ENCODE data around the gene LAMB4.

LAMB4 gene, protein sequence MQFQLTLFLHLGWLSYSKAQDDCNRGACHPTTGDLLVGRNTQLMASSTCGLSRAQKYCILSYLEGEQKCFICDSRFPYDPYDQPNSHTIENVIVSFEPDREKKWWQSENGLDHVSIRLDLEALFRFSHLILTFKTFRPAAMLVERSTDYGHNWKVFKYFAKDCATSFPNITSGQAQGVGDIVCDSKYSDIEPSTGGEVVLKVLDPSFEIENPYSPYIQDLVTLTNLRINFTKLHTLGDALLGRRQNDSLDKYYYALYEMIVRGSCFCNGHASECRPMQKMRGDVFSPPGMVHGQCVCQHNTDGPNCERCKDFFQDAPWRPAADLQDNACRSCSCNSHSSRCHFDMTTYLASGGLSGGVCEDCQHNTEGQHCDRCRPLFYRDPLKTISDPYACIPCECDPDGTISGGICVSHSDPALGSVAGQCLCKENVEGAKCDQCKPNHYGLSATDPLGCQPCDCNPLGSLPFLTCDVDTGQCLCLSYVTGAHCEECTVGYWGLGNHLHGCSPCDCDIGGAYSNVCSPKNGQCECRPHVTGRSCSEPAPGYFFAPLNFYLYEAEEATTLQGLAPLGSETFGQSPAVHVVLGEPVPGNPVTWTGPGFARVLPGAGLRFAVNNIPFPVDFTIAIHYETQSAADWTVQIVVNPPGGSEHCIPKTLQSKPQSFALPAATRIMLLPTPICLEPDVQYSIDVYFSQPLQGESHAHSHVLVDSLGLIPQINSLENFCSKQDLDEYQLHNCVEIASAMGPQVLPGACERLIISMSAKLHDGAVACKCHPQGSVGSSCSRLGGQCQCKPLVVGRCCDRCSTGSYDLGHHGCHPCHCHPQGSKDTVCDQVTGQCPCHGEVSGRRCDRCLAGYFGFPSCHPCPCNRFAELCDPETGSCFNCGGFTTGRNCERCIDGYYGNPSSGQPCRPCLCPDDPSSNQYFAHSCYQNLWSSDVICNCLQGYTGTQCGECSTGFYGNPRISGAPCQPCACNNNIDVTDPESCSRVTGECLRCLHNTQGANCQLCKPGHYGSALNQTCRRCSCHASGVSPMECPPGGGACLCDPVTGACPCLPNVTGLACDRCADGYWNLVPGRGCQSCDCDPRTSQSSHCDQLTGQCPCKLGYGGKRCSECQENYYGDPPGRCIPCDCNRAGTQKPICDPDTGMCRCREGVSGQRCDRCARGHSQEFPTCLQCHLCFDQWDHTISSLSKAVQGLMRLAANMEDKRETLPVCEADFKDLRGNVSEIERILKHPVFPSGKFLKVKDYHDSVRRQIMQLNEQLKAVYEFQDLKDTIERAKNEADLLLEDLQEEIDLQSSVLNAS (N-terminal part only)

DNA sequence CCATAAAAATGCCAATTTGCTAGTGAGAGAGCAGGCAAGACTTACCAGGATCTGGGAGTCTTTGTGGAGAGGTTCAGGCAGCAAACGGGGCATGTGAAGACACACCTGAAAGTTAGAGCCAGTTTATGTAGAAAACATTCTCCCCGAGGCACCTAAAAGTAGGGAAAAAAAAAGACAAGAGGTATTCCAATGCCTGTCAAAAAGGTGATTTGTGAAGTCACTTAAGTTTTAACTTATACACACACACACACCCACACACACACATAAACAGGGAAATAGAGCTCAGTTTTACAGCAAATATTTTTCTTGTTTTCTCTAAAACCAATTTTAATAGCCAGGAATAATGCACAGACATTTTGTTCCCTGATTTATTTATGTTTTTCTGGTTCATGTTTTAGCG is at the start of gene LAMB4:
TSS of gene LAMB4 (minus strand) at position 101 of the 400 bp plus-strand sequence. CDS start 7,197 bp downstream, outside the sequence.
- DNase-seq, result no peak

DNA sequence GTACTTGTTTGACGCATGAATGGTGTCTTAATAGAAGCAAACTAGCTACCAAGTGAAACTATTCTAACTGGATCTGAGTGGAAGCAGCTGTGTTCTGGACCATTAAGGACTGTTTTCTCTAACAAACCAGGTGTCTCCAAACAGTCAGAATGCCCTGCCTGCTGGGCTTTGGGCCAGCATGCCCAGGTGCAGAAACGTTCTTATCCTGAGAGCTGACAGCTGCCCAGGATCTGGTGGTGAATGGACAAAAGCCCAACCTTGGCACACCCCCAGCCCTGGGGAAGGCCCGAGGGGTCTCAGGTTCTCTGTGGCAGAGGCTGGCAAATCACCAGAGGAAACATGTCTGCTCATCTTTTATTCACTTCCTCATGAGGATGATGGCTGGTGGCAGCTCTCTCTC is 48.2 kb upstream of the LAMB4 start:
- DNase-seq, result no peak

DNA sequence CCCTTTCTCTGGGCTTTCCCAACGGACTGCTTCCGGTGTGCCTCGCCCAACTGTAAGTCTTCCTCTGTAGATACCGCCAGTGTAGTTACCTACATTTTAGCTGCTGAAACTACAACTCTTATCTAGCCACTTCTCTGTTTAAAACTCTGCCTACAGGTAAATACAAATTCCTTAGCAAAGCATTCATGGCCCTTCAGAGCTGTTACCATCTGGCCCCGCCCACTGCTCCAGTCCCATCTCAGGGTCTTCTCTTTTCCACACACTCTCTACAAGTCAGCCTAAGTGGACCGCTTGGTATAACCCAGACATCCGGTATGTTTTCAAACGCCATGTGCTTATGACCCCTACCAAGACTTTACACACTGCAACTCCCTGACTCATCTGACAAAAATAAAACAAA is 41.0 kb upstream of the LAMB4 start:
- DNase-seq, result no peak

DNA sequence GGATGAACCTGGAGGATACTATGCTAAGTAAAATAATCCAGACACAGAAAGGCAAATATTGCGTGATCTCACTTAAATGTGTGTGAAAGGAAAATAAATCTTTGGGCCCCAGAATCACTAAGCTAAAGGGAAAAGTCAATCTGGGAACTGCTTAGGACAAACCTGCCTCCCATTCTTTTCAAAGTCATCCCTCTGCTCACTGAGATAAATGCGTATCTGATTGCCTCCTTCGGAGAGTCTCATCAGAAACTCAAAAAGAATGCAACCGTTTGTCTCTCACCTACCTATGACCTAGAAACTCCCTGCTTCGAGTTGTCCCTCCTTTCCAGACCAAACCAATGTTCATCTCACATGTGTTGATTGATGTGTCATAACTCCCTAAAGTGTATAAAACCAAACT is 40.1 kb upstream of the LAMB4 start:
- no peak for DNase-seq

DNA sequence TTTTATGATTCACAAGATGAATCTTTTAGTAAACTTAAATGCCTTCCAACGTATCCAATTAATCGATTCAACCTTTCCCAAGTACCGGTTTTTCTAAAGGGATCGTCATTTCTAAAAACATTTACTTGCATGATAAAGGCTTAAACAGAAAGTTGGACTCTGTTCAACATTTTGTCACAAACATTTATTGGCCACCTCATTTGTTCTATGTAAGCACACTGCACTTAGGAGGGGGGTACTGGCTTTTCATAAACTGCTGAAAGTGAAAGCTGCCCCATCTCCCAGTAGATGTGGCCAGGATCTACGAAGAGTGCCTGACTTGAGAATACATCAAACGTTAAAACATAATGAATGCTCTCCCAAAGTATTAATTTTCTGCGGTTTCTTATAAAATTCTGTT is 37.3 kb upstream of the LAMB4 start:
- no peak for DNase-seq

DNA sequence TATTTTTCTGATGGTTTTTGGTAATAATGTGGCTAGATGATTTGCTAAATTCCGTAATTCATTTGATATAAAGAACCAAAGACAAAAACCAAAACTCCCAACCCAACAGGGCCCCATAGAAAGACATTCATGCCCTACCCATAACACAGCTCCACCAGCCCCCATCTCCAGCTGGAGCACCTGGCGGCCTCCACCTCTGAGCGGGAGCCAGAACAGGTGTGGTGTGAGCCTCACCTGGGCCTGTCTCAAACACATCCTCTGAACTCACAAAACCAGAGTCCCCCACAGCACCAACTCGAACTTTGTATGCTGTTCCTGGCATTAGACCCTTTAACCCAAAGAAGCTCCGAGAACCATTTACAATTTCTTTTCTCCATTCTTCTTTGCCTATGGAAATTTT is 36.5 kb upstream of the LAMB4 start:
- DNase-seq, result no peak

DNA sequence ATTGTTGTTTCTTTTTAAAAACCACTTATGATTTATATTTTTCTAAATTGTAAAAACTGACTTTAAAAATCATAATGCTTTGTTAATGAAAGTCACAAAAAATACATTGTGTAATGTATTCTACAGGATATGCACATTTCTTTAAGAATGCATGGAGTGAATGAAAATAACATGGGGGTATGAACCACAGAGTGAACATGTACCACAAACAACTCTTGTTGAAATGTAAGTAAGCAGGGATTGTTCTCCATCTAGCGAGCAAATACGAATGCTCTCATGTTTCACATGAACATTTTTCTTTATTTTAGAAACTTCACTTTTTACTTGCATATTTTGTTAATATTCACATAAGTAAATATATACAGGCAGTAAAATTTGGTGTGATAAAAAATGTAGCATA is 35.6 kb upstream of the LAMB4 start:
- DNase-seq, result no peak

DNA sequence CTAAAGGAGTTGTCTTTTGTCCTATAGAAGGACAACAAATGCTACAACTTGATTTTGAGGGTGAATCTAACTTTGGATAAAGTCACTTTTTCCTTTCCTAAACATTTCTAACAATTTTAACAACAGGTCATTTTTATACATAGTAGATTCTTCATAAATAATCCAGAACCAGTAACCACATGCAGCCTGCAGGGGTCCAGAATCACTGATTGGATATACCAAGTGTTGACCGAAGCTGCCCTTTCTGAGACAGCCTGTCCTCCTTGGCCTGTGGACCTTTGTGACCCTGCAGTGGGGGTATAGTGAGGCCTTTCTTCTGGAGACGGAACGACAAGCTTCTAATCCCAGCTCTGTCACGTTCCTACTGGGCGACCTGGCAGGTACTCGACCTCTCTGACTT is 34.8 kb upstream of the LAMB4 start:
- no peak for DNase-seq

DNA sequence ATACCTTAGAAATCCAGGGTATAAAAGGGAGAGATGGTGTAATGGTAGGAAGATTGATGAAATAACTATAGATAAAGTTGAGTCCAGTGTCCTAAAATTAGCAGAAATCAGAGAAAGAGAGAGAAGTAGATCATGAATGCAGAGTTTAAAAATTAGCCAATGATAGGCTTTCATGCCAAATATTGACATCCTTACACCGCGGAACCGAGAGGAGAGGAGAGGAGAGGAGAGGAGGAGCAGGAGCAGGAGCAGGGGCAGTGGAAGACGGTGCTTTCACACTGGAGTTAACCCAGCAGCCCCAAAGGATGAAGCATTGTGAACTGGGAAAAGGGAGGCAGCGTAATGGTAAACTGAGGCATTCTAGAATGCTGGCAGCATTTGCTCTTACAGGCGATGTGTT is 34.2 kb upstream of the LAMB4 start:
- DNase-seq, result no peak

DNA sequence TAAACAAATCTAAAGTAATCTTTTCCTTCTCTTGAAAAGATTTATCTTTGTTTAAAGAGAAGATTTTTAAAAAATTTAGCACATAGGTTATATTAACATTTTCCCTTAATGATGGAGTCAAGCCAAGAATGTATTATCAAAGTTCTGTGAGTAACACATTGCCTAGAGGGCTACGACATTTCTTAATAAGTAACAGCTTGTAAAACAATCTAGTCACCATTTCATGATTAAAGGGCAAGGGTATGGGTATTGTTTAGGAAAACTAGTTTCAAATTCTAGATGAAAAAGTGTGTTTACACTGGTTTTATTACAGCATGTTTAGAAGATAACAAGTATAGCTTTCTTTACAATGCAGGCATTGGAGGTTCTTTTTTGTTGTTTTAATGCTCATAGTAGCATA is 28.6 kb upstream of the LAMB4 start:
- no peak for DNase-seq

DNA sequence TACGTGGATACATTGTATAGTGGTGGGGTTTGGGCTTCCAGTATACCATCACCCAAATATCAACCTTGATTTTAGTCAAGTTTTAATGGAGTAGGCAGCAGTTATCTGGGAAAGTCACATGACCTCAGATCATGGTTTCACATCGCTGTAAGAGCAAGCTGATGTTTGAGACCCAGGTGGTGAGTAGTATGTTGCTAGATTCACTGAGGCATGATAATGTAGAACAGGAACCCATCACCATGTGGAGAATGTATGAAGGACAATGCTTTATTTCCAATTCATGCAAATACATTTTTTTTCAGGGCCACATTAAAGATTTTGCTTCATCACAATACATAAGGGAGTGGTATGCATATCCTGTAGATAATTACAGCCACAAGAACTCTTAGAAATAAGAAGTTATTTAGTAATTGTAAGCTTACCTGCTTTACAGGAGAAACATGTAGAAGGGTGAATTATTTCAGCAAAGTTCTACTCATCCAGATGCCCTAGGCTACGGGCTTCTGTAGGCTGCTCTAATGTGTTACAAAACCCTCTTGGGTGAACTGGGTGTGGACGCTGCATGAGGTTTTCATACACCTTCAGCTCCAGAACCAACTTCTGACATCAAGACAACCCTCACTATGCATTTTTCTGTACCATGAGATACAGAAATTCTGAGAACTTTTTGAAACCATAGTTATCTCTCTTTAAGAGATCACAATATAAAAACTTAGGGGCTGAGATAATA is 27.6 kb upstream of the LAMB4 start:
- DNase-seq, result no peak

DNA sequence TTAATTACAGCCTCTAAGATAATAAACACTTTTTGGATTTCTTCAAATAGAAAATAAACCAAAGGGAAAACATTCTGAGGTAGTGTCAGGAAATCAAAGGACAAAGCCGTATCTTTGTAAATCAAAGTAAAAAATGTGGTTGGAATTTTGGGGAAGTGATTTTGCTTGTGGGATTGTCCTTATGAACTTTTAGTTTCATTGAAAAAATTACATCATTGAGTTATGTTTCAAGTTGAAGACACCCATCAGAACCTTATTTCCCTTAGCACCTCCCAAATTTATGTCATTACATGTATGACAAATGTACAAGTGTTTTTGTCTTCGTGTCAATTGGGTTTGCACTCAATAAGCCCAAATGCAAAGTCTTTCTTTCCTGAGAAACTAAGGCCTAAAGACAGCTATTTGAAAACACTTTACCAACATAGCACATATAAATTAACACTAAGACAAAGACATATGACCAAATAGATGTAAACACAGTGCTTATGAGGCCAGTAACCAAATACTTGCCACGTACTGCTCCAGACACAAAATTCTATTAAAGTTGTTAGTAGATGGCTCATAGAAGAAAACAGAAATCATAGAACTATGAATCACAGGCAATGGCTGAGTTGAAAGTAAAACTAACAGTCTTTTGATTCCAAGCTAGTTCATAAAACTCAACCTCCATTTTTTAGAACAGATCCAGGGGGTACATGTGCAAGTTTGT is 26.9 kb upstream of the LAMB4 start:
- peak; percentile 57 for DNase-seq

DNA sequence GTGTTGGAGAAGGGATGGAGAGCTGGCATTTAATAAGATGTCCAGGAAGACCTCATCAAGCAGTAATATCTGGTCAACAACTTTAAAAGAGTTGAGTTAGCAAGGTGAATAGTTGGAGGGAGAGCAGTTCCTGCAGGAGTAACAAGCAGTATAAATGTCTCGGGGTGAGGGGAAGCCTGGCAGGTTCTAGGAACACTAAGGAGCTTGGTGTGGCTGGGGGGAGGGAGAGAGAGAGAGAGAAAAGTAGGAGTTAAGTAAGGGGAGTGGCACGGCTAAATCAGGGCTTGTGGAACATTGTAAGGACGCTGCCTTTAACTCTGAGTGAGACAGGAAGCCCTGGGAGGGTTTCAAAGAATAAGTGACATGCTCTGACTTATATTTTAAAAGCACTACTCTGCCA is 22.0 kb upstream of the LAMB4 start:
- DNase-seq, result no peak

DNA sequence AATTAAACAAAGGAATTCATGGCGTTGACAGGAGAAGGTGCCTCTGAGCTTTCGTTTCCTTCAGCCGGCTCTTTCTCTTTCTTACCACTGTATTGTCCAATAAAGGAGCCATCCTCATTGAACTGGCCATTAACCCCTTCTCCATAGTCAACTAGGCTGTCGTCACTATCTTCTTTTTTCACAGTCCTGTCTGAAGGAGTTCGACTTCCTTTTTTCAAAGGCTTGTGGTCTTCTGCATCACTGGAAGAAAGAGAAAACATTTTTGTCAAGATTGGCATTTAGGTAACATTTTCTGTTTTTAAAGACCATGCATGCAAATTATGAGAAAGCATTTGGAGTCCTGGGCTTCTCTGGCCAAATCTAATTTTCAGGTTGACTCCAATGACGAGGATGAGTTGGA is 19.7 kb upstream of the LAMB4 start:
- peak; percentile 17 for DNase-seq

DNA sequence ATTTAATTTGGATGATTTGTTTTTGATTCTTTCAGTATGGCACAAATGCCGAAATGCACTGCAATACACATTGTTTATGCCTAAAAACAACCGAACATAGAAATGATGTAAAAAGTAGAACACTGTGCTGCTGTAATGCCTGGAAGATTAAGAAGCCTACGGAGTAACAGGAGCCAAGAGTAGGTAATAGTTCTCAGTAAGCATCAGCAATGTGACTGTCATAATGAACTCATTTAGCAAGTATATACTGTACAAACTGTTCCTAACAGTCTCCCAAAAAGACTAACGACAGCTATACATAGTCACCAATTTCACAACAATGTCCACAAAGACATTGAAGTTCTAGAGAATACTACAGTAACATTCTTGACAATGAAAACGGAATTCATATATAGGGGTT is 19.0 kb upstream of the LAMB4 start:
- DNase-seq, result no peak

DNA sequence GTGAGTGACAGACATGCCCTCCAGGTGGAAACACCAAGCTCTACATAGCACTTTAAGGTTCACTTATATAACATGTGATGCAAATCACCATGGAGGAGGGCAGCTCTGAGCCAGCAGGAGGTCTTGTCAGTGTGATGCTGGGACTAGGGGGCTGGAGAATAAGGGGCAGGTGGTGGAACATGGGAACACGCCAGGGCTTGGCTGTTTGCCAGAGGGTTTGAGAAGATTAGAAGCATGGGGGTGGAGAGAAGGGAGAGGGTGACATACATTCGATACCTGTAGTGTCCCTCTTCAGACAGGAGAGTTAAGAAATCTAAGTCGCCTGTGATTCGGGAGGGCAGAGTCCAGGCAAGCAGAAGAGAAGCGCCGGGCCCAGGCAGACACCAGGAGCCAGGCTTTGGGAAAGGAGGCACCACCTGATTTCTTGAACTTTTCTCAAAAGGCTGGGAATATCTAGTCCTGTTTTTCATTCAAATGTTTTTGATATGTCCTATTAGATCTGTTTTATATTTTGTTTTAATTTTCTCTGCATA is 16.9 kb upstream of the LAMB4 start:
- no peak for DNase-seq

DNA sequence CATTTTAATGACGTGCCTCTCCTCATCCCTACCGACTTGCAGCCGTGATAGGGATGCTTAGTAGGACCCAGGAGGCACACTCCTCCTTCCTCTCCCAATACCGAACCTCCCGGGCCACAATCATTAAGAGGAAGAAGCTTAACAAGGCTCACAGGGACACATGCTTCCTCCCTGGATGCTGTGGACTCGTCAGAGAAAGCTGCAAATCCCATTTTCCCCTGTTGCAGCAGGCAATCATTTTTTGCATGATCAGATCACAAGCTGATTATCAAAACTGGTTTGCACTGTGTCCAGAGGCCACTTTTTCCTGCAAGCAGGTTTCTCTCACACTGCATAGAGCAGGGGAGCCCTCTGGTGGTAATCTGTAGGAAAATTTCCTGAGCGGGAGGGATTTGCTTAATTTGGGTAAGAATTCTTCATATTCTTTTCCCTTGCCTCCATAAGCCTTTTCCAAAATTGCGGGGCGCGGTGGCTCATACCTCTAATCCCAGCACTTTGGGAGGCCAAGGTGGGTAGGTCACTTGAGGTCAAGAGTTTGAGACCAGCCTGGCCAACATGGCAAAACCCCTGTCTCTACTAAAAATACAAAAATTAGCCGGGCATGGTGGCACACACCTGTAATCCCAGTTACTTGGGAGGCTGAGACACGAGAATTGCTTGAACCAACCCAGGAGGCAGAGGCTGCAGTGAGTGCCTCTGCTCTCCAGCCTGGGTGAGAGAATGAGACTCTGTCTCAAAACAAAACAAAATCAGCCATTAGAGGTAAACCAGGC is 16.1 kb upstream of the LAMB4 start:
- peak; percentile 35 for DNase-seq

DNA sequence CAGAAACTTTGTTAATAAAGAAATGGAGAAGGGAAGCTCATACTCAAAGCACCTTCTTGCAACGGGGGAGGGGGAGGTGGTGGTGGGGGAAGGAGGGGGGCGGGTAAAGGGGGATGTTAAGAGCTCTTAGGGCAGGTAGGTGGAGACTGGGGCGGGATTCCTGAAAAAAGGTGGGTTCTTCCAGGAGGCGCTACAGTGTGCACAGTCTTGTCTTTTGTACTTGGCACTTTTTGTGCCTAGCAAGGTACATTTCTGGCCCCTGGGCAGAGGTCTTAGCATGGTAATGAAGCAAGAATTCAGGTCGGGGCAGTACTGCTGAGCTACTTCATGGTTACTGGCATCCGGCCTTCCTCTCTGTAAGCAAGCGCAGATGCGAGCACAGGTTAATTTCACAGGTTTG is 15.2 kb upstream of the LAMB4 start:
- DNase-seq, result no peak

DNA sequence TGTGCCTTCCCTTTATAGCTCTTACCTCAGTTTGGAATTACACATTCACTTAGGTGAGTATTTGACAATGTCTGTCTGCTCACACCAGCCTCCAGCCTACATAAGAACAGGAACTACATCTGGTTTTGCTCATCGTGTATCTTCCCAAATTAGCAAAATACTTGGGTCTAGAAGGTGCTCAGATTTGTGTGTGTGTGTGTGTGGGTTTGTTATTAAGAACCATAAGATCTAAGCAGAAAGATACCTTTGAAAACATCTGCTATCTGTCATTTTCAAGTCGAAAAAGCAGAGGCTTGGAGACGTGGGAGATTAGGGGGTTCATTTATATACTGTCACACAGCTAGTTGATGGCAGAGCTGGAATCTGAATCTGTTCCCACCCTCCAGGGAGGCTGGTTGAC is 14.8 kb upstream of the LAMB4 start:
- no peak for DNase-seq

DNA sequence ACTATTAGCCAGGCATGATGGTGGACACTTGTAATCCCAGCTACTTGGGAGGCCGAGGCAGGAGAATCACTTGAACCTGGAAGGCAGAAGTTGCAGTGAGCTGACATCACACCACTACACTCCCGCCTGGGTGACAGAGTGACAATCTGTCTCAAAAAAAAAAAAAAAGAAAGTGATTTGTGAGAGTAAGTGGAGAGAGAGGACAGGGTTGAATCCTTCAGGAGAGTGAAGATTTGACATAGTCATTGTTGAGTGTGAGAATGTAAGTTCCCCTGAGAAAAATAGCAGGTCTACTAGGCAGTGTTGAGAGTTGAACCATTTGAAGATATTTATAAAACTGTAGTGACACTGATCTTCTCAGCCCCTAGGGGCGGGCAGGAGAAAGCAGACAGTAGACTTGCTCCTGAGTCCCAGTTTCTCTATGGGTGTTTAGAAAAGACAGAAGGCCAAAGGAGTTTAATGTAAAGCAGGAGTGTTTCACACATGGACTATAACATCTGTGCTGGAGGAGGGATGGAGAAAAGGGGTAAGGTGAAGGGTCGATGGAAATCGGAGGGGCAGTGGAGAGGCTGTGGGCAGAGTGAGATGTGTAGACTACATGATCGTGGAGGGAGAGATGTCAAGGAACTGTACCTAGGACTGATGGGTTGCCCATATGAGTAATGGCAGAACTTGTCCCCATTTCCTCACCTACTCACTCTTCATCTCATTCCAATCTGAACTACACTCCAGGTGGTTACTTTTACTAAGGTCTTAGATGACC is 13.7 kb upstream of the LAMB4 start:
- DNase-seq, result no peak
